ENCODE results near the gene ARRDC4. TPM values are rescaled to one million over a fixed set of nuclear protein-coding genes. Genes with fewer than 3 reads are reported as not detected.

ARRDC4 gene
- total and polyA plus RNA-seq, 2 of the 8 experiments (the other 6 are each of a cell fraction or from before 2014, with no cell fraction given) = 3.5 to 3.8 TPM

DNA sequence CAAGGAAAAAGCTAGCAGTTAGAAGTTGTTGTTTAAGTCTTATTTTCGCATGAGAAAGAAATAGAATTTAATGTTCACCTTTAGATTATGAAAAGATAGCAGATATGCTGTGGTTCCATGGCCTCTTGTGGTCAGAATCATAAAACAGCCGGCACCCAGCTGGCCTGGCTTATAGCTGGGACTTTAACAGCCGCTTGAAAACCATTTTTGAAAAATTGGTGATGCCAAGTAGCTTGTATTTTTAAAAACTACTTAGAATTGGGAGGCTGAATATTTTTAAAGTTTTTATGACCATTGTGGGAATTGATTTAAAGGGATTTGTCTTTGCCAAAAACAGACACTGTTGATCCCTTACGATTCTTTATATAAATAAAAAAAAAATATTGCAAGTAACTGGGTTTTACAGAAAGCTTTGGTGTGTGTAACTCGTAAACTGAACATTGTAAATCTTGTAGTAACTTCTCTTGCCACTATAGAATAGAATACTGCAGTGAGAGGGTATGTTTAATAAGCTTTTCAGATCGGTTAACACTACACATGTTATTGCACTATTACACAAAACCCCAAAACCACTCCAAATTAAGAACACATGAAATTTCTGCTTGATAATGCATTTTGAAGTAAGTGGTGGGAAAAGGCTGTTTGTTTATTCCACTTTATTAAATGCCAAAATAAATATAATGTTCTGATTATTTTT, 6.6 kb downstream of the ARRDC4 start:
- no peak overlapping the region for H3K18ac ChIP-seq (ENCODE audit: extremely low read depth, low read length)
- H3K4me2 ChIP-seq (ENCODE audit: insufficient read depth in 1 of 2, low read depth in 2 of 2, low read length in 2 of 2) = no peak overlapping the region
- H3K79me2 ChIP-seq (ENCODE audit: control insufficient read depth in 1 of 2, insufficient read depth in 2 of 2, low read length in 2 of 2) = no peaks in the 10 kb centered on the region; a peak in 1 of 4 replicates
- H3K56ac ChIP-seq (replicated peaks; ENCODE audit: insufficient read length, low read depth, low read length) = no peak overlapping the region
- WGBS, 2 experiments (ENCODE audit: extremely low coverage in 1 of 2, insufficient coverage in 1 of 2, insufficient read length in 1 of 2, insufficient replicate concordance in 2 of 2, low coverage in 1 of 2, low lambda C conversion rate in 2 of 2, missing lambda C conversion rate in 1 of 2) = 91% methylated on average over 6 of the region's 6 CpGs; no CpG with 5 or more reads in 1 of the 2 experiments
- CTCF ChIA-PET (ENCODE audit: partially characterized antibody) = interaction anchor here (0.7 to 0.9 kb wide), 2 partner anchors 22 to 1203 kb away, joined by 3 to 4 read pairs; no protein-coding TSS in a partner anchor
- H4K8ac ChIP-seq (ENCODE audit: extremely low read depth, insufficient read depth, low read length) = no peak overlapping the region
- TF ChIP-seq RFX5 (IDR thresholded peaks at IDR 0.05; ENCODE audit: borderline replicate concordance, low read depth, low read length) (no peak), SP1 (IDR thresholded peaks at IDR 0.05; ENCODE audit: low read depth, low read length) (no peak), SUZ12 (IDR thresholded peaks at IDR 0.05; ENCODE audit: low read length) (no peak), E2F6 (IDR thresholded peaks at IDR 0.05) (no peak), POLR2A (IDR thresholded peaks at IDR 0.05; ENCODE audit: control extremely low read depth in 1 of 2, low read depth in 2 of 2, low read length in 2 of 2) (no peak), BCL11A (IDR thresholded peaks at IDR 0.05; ENCODE audit: low read depth in 2 of 2, low read length in 2 of 2) (no peak)
- no peak overlapping the region for H3K23ac ChIP-seq (ENCODE audit: insufficient read length)
- H2AK5ac ChIP-seq (ENCODE audit: low read depth, low read length) = no peak overlapping the region
- H2BK5ac ChIP-seq (ENCODE audit: low read depth, low read length) = no peak overlapping the region
- H2BK15ac ChIP-seq (ENCODE audit: low read length) = no peak overlapping the region
- H3K9ac ChIP-seq (replicated peaks in 1 of 4; ENCODE audit: extremely low read depth in 1 of 4, low read depth in 3 of 4, low read length in 3 of 4) = no peak overlapping the region
- DNase-seq (ENCODE audit: low read depth in 1 of 2, low spot score in 2 of 2) = no peak
- no peaks in the 10 kb centered on the region for H3K79me1 ChIP-seq (ENCODE audit: low read depth, low read length)
- H3K14ac ChIP-seq (ENCODE audit: insufficient read length) = no peak overlapping the region
- H4K20me1 ChIP-seq (replicated peaks in 1 of 2; ENCODE audit: control insufficient read depth in 1 of 2, insufficient read depth in 2 of 2, low read length in 2 of 2) = no peaks in the 10 kb centered on the region
- POLR2A ChIA-PET (ENCODE audit: partially characterized antibody) = no interaction called here
- H3K27me3 ChIP-seq (replicated peaks in 1 of 4; ENCODE audit: control insufficient read depth in 3 of 4, extremely low read depth in 1 of 4, insufficient read depth in 3 of 4, low read length in 3 of 4) = peaks cover 0 to 2% (median 0%) of the 10 kb centered on the region in 4 experiments; a peak in 2 of 7 replicates
- no peak overlapping the region for H2BK120ac ChIP-seq (replicated peaks; ENCODE audit: low read depth, low read length)
- no peak overlapping the region for H4K5ac ChIP-seq (ENCODE audit: insufficient read length, low read depth, low read length)
- no peaks in the 10 kb centered on the region for H3K9me3 ChIP-seq (ENCODE audit: insufficient read depth in 2 of 2, low read depth in 1 of 2, low read length in 1 of 2)
- no peak overlapping the region for H3K4ac ChIP-seq (replicated peaks; ENCODE audit: insufficient read length, low read depth, low read length)
- FAIRE-seq = no peak
- H2AFZ ChIP-seq (ENCODE audit: low read length) = no peak overlapping the region
- no peaks in the 10 kb centered on the region for H3K4me1 ChIP-seq (replicated peaks in 1 of 4; ENCODE audit: control insufficient read depth in 3 of 4, insufficient read depth in 4 of 4, low read length in 3 of 4)
- H2BK20ac ChIP-seq (ENCODE audit: low read length) = no peak overlapping the region
- H2BK12ac ChIP-seq (ENCODE audit: low read depth, low read length) = no peak overlapping the region
- no peak overlapping the region for H3K4me3 ChIP-seq (ENCODE audit: extremely low read depth in 1 of 4, insufficient read depth in 2 of 4, low read depth in 3 of 4, low read length in 4 of 4)
- H3K23me2 ChIP-seq (ENCODE audit: low read depth, low read length) = no peaks in the 10 kb centered on the region; the same call in 1 of the 2 replicates
- H3K36me3 ChIP-seq (ENCODE audit: control insufficient read depth in 2 of 4, insufficient read depth in 4 of 4, low read length in 3 of 4) = peaks cover 0 to 33% (median 2%) of the 10 kb centered on the region in 4 experiments; a peak in 4 of 8 replicates
- no peak overlapping the region for H3K27ac ChIP-seq (ENCODE audit: low read depth, low read length)
- no peak overlapping the region for H4K91ac ChIP-seq (replicated peaks; ENCODE audit: insufficient read length, low read length)

Measured in H1 (cell line).